SK-N-SH (cell line): Measurements from ENCODE around the gene SH3RF2.

Source experiments
- CTCF ChIP-seq: fragments of 200-600 bp; sonication (generic); IDR thresholded peaks from 2 replicates; pipeline ENCODE4 v1.6.1; 2017; ENCODE audit warnings: antibody characterized with exemption, mild to moderate bottlenecking, moderate library complexity
- ELF1 ChIP-seq: IDR thresholded peaks from 2 replicates; pipeline ENCODE4 v1.4.0; 2012
- EZH2phosphoT487 ChIP-seq: fragments of 200-600 bp; sonication (generic); IDR thresholded peaks from 2 replicates; pipeline ENCODE4 v1.6.1; 2017; ENCODE audit warnings: low read depth, mixed run types, mild to moderate bottlenecking, antibody characterized with exemption, moderate library complexity, borderline replicate concordance
- NRF1 ChIP-seq: IDR thresholded peaks from 2 replicates; pipeline ENCODE4 v1.6.1; 2012; ENCODE audit warnings: low read depth, mild to moderate bottlenecking, low read length
- PBX3 ChIP-seq: IDR thresholded peaks from 2 replicates; pipeline ENCODE4; 2012
- POLR2AphosphoS5 ChIP-seq: IDR thresholded peaks from 2 replicates; pipeline ENCODE4 v1.6.1; 2012; ENCODE audit warnings: low read depth, low read length
- RXRA ChIP-seq: IDR thresholded peaks from 2 replicates; pipeline ENCODE4 v1.4.0; 2012; ENCODE audit warnings: low read depth, mild to moderate bottlenecking, borderline replicate concordance
- SIN3A ChIP-seq: IDR thresholded peaks from 2 replicates; pipeline ENCODE4 v1.6.1; 2012; ENCODE audit warnings: low read depth, mild to moderate bottlenecking, low read length, moderate library complexity, borderline replicate concordance
- TEAD4 ChIP-seq: IDR thresholded peaks from 2 replicates; pipeline ENCODE4 v1.4.0; 2012; ENCODE audit warnings: mild to moderate bottlenecking, borderline replicate concordance; ENCODE audit not compliant: insufficient read depth
- USF2 ChIP-seq: fragments of 150-350 bp; IDR thresholded peaks from 2 replicates; pipeline ENCODE4 v1.6.1; 2017; ENCODE audit warnings: antibody characterized with exemption, low read length, low read depth, borderline replicate concordance
- YY1 ChIP-seq: IDR thresholded peaks from 2 replicates; pipeline ENCODE4 v1.4.0; 2012; ENCODE audit warnings: low read depth, mild to moderate bottlenecking
- ZBTB33 ChIP-seq: IDR thresholded peaks from 2 replicates; pipeline ENCODE4 v1.4.0; 2012; ENCODE audit warnings: low read depth, borderline replicate concordance
- TF ChIP-seq, protein P1 (sequence below): IDR thresholded peaks from 2 replicates; pipeline ENCODE4 v1.4.0; 2012; ENCODE audit warnings: low read depth
- TF ChIP-seq, protein P2 (sequence below): IDR thresholded peaks from 2 replicates; pipeline ENCODE4 v1.4.0; 2012; ENCODE audit warnings: low read depth, borderline replicate concordance

GRCh38 chr5:145931718-145932117 lies 4.7 kb upstream of the SH3RF2 start:
- no peak for TF ChIP-seq EZH2phosphoT487
- TF ChIP-seq ZBTB33: no peak
- TF ChIP-seq POLR2AphosphoS5: no peak
- TF ChIP-seq, protein P1, sequence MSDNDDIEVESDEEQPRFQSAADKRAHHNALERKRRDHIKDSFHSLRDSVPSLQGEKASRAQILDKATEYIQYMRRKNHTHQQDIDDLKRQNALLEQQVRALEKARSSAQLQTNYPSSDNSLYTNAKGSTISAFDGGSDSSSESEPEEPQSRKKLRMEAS: no peak
- TF ChIP-seq CTCF: no peak
- TF ChIP-seq YY1: no peak
- no peak for TF ChIP-seq NRF1
- TF ChIP-seq PBX3: no peak
- TF ChIP-seq USF2: no peak
- TF ChIP-seq RXRA: no peak
- TF ChIP-seq SIN3A: no peak
- TF ChIP-seq ELF1: no peak
- TF ChIP-seq, protein P2, sequence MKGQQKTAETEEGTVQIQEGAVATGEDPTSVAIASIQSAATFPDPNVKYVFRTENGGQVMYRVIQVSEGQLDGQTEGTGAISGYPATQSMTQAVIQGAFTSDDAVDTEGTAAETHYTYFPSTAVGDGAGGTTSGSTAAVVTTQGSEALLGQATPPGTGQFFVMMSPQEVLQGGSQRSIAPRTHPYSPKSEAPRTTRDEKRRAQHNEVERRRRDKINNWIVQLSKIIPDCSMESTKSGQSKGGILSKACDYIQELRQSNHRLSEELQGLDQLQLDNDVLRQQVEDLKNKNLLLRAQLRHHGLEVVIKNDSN: no peak
- no peak for TF ChIP-seq TEAD4
